Pulmonary artery endothelial cell (primary cell): ENCODE results near the gene ABI2. TPM values are rescaled to one million over a fixed set of nuclear protein-coding genes. Genes with fewer than 3 reads are reported as not detected.
"Not testable (repeated sequence)": the region's sequence is repeated elsewhere in the genome, so short reads cannot be mapped to it uniquely, and the experiment has no call there.

Source experiments
- DNase-seq: peaks from one replicate; pipeline ENCODE4 v3.0.0-alpha.2; 2011; ENCODE audit warnings: low read depth, low spot score
- total RNA-seq: library from RNA; depleted of rRNA; stranded (reverse); fragments of >200 nt; gene quantifications from 2 replicates; pipeline ENCODE4 v1.2.3, GENCODE V29; 2014

Gene ABI2
- 30.3 and 42.2 TPM in 2 replicates for total RNA-seq

DNA sequence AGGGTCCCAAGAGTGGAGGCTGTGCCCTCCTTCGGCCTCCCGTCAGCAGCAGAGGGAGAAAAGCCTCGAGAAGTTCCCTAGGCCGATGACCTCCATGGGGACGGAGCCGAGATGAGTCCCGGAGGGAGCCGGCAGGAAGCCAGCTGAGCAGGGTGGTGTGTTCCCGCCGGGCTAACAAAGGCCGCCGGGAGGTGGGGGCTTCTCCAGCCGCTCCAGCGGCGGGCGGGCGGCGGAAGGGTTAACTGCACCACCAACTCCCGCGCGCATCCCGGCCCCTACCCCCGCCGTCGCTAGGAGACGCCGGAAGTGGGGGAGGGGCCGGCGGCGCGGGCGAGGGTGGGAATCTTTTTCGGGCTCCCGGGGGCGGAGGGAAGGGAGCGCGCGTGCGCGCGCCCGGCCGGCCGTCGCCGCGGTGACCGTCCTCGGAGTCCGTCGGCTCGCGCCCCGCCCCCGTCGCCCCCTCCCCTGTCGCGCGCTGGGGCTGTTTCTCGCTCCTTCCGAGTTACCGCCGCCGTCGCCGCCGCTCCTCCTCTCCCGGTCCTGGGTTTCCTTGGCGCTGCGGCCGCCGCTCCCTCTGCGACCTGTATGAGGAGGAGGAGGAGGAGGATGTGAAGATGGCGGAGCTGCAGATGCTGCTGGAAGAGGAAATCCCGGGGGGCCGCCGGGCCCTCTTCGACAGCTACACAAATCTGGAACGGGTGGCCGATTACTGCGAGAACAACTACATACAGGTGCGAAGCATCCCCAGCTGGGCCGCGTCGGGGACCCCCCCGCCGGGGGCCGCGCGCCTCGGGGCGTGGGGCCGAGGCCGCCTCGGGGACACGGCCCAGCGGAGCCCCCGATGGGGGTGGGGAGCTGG is at the start of gene ABI2:
Gene ABI2 (plus strand): TSS at position 494 of the 859 bp plus-strand sequence. CDS start 121 bp downstream, at position 615.
- DNase-seq: peak; percentile 24

DNA sequence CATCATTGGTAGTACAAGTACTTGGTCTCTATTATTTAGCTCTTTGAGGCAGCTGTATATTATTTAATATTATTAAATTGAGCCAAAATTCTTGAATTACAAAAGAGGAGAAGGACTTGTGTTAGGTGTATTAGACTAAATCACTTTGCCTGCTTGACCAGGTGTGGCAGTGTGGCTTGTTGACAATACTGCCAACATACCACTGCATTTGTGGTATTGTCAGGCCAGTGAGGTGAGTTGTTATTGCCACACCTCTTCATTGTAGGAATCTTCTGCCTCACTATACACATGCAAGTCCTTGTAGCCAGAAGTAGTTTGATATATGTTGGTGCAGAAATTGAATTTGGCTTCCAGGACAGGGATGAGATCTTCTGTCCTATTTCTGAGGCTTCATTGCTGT is 48.9 kb upstream of the ABI2 start:
- no peak for DNase-seq

DNA sequence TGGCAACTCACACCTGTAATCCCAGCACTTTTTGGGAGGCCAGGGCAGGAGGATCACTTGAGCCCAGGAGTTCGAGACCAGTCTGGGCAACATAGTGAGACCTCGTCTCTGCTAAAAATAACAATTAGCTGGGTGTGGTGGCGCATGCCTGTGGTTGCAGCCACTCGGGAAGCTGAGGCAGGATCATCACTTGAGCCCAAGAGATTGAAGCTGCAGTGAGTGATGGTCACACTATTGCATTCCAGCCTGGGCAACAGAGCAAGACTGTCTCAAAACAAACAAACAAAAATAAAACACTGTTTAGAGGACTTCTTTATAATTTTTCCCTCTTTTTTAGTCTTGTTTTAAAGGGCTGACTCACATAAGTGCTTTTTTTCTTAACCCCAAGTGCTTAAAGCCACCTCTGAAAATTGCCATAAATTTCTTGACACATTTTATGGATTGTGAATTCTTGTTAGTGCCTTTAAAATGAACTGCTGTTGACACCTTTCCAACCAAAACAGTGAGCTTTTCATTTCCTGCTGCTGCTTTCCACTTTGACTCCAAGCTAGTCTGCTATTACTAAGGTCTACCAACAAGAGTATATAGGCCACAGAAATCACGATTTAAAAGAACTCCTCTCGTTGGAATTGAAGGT is 47.6 kb upstream of the ABI2 start:
- DNase-seq: peak; percentile 60

DNA sequence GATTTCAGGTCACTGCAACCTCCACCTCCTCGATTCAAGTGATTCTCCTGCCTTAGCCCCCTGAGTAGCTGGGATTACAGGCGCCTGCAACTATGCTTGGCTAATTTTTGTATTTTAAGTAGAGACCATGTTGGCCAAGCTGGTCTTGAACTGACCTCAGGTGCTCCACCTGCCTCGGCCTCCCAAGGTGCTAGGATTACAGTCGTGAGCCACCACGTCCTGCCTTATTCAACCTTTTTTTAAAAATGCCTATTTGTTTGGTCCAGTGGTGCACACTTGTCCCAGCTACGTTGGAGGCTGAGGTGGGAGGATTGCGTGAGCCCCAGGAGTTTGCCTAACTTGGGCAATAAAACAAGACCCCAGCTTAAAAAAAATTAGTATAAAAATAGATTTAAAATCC is 46.1 kb upstream of the ABI2 start:
- no peak for DNase-seq

DNA sequence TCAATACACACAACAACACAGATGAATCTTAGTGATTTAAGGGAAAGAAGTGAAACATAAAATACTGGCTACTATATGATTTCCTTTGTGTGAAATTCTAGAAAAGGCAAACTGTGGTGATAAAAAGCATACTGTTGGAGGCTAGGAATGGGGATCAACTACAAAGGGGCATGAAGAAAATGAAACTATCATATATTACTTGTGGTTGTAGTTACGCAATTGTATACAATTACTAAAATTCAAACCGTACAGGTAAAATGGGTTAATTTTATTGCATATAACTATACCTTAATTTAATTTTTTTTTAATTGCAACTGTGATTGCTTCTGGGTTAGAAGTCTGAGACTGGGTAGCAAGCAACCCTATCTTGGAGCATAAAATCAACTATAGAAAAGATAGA is 41.7 kb upstream of the ABI2 start:
- no peak for DNase-seq

DNA sequence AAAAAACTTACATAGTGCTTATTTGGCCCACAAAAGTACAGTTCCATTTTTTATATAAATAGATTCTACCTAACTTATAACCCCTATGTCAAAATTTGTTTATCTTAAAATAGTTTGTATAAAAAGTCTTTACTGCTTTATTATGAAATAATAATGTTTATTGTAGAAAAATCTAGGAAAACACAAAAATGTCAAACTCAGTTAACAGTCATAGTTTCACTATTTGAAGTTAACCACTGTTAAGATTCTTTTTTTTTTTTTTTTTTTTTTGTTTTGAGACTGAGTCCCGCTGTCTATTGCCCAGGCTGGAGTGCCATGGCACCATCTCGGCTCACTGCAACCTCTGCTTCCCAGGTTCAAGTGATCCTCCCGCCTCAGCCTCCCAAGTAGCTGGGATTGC is 26.5 kb upstream of the ABI2 start:
- DNase-seq: no peak

DNA sequence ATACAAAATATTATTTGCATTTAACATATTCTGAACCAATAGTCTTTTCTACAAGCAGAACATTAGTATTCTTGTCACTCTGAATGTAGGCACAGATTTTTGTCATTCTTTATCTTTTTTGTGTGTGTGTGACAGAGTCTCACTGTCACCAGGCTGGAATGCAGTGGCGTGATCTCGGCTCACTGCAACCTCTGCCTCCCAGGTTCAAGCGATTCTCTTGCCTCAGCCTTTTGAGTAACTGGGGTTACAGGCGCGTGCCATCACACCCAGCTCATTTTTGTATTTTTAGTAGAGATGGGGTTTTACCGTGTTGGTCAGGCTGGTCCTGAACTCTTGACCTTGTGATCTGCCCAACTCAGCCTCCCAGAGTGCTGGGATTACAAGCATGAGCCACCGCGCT is 25.6 kb upstream of the ABI2 start:
- not testable (repeated sequence) for DNase-seq

DNA sequence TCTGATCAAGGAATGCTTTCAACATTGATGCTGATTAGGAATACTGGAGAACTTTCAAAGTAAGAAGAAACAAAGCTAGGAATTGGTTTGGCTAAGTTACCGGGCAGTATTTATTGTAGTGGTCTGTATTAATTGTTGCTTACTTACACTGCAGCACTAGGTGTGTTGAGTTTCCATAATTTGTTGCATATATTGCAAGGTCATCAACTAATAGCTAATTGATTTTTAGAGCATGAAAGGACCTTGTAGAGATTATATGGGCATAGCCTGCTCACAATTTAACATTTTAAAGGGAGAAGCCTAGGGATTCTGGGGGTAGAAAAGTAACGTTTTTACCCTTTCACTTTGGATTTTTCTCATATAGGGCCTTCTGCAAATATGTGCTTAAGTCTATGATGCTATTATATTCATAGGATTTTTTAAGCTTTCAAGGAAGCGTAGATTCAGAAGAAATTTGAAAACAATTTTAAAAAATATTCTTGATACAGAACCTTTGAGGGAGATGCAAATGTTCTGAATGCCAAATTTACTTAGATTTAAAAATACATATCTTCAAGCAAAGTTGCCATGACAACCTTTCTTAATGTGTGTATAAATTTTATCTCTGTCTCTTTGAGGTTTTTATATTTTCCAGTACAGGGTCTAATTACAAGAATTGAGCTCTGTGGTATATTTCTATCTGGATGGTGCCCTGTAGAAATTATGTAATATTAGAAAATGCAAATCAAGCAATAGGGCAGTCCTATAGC is 17.3 kb upstream of the ABI2 start:
- DNase-seq: no peak

DNA sequence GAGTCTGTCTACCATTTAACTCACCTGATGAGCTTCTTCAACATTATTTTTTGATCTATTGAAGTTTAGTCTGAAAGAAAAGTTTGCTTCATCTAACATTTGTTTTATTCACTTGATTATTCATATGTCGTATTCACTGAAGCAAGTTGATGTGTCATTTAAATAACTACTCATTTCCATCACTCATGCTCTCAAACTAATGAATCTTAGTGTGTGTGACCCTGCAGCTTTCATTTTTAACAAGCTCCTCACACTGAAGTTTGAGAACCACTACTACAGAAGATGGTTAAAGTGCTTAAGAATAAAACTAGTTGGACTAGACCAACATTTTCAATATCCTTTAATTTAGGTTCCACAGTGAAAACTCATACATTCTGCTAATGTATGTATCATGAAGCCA is 1.8 kb upstream of the ABI2 start:
- no peak for DNase-seq

DNA sequence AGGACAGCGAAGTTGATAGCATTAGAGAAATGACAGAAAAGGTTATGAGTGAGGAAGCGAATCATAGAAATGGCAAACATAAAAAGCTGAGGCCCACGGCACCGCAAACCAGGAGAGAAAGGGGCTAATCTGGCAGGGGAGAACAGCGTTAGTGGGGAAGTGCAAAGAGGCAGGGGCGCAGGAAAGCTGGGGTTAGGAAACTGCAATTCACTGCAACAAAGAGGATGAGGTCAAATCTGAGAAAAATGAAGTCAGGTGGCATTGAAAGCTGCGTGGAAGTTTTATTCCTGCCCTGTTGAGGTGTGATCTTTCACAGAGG is 653 bp upstream of the ABI2 start:
- no peak for DNase-seq

DNA sequence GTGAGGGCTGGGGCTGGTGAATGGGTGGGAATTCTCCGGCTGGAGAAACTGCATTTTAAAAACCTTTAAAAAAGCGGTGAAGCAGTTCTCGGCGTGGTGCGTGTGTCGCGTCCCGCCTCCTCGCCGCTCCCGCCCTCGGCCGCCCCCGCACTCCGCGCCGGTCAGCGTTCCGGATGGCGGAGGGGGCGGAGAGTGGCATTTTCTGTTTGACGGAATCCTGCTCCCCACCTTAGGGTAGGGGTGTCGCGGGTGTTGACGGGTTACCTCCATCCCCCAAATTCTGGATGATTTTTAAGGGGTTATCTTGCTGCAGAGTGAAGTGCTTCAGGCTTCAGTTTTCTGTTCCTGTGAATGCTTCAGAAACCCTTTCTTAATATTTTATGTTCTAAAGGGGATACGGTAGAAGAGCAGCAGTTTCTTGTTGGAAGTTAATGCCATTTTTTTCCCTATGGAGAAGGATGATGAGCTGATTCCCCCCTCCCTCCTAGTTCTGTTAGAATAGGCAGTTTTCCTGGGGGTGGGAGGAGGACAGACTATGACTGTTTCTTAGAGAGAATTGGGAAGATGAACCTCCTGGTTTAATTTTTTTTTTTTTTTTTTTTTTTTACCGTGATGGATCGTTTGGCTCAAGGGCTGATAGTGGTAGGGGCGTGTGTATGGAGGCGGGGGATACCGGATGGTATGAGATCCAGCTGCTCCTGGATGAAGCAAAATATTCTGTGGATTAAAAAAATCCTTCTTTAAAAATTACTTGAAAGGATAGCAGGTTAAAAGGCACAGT is 756 bp downstream of the ABI2 start:
- no peak for DNase-seq

DNA sequence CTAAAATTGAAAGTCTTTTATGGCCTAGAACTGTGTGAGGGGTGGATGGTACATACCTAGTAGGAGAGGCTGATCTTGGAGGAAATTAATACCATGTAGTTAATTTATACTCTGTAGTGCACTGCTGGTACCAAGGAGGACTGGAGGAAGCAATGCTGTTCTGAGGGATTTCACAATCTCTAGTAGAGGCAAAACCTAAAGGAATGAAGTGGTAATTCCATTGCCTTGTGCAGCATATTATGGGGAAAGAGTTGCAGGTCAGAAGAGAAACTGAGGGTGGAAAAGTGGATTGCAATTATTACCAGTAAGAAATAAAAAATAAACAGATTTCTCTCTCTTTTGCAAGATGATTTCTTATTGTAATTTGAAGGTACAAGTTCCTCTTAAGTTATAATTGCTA is 2.2 kb downstream of the ABI2 start:
- DNase-seq: no peak

DNA sequence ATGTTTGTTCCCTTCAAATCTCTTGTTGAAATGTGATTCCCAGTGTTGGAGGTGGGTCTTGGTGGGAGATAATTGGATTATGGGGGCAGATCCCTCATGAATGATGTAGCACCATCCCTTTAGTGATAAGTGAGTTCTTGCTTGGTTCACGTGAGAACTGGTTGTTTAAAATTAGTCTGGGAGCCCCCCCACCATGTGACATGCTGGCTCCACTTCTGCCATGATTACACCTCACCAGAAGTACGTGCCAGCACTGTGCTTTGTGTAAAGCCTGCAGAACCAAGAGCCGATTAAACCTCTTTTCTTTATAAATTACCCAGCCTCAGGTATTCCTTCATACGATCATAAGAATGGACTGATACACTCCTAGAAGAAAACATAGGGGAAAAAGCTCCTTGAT is 10.1 kb downstream of the ABI2 start:
- DNase-seq: no peak

DNA sequence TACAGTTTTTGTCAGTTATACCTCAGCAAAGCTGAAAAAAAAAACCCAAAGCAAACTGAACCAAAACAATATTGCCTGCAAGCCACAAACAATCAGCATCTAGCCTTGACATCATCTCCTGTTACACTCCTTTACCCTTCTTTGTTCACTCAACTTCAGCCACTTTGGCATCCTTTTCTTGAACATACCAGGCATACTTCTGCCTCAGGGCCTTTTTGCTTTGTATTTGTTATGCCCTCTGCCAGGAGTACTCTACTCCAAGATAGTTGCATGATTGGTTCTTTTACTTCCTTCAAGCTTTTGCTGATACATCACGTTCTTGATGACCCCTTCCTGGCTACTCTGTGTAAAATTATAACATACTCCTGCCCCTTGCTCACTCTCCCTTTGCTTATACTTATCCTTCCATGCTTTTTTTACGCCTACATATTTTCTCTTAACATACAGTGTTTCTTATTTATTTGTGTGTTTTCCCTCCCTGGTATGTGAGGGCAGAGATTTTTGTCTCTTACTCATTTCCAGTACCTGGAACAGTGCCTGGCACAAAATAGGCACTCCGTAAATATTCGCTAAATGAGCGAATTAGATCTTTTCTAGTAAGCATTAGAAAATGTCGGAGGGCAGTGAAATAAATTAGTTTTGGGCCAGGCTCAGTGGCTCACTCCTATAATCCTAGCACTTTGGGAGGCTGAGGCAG is 12.7 kb downstream of the ABI2 start:
- DNase-seq: peak; percentile 93

DNA sequence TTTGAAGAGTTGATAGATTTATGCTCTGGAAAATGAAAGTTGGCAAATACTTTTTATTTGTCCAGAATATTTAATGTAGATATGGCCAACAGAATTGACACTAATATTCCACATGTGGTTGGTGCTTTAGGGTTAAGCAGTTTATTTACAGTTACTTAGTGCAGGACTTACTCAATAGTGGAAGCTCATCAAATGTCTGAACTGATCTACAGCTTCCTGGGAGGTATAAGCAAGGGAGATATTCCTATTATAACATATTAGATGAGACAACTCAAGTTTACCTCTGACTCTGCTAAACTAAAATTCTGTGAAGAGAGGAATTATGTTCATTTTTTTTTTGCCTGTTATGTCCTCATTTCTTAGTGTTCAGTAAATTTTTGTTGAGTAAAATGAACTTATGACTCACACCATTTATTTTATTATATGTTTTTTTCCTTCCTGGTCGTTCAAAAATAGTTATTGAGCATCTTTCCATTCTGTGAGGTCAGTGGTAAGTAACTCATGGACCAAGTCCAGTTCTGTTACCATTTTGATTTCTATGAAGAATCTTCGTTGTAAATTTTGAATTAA is 13.6 kb downstream of the ABI2 start:
- no peak for DNase-seq

DNA sequence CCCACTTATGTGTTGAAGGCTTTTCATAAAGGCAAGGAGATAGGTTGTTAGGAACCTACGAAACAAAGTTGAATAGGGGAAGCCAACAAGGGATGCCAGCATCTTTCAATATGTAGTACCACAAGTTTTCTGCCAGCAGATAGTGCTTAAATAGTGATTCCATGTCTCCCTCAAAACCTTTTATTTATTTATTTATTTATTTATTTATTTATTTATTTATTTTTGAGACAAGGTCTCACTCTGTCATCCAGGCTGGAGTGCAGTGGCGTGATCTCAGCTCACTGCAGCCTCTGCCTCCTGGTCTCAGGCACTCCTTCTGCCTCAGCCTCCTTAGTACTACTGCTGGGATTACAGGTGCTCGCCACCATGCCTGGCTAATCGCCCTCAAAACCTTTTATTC is 14.2 kb downstream of the ABI2 start:
- not testable (repeated sequence) for DNase-seq

DNA sequence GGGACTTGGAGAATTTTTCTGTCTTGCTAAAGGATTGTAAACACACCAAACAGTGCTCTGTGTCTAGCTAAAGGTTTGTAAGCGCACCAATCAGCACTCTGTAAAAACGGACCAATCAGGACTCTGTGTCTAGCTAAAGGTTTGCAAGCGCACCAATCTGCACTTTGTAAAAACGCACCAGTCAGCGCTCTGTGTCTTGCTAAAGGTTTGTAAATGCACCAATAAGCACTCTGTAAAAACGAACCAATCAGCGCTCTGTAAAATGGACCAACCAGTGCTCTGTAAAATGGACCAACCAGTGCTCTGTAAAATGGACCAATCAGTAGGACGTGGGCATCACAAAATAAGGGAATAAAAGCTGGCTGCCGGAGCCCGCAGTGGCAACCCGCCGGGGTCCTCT is 16.5 kb downstream of the ABI2 start:
- DNase-seq: no peak

DNA sequence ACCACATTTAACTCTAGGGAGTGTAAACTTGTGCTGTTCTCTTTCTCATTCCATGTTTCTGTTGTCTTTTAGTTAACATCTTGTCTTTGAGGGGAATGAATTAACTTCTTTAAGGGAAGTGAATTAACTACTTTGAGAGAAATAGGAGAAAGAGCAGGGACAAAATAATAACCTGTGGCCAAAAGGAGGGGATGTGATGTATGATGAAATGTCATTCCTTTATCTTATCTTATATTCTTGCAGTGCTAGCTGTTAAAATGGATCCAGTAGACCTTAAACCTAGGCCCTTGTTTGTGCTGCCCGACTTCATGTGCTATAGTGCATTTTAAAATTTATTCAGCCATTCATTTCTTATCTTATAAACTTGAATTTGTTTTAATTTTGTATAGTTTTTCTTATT is 18.4 kb downstream of the ABI2 start:
- no peak for DNase-seq

DNA sequence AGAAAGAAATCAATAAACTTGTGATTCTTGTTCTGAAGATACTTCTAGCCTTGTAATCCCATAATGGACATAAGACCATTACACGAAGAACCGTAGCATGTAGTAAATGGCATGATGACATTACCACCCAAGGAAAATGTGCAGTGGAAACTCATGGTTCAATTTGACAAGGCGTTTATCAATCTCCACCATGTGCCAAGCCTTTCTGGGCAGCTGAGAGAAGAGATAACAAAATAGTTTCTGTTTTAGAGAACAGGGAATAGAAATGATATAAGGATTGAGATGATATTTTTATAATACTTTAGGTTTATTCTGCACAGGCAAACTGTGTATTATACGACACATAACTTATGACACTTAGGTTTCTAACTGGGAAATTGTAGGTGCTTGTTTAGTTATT is 19.2 kb downstream of the ABI2 start:
- DNase-seq: no peak

DNA sequence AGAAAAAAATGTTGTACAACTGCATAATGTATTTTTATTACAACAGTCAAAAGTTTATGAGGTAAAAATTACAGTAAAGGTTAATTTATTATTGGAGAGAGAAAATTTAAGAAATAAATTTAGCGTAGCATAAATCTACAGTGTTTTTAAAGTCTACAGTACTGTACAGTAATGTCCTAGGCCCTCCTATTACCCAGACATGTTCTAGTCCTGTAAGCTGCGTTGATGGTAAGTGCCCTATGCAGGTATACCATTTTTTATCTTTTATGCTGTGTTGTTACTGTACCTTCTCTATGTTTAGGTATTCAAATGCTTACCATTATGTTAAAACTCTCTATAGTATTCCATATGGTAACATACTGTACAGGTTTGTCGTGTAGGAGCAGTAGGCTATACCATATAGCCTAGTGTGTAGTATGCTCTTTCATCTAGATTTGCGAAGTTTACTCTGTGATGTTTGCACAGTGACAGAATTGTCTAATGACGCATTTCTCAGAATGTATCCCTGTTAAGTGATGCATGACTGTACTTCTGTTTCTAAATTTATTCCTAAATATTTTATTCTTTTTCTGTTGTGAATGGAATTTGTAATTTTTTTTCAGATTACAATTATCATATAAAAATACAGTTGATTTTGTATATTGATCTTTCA is 24.5 kb downstream of the ABI2 start:
- no peak for DNase-seq
